OCI-LY1 (cell line): ENCODE measurements around the gene OTOP3.

ENCODE experiments used
- H2AFZ ChIP-seq: fragments of 200-600 bp; sonication (generic), shearing (Covaris generic); 2 replicates; pipeline ENCODE4 v1.6.0; 2014; ENCODE audit warnings: antibody characterized with exemption, mild to moderate bottlenecking, low read length
- H3F3A ChIP-seq: fragments of 200-600 bp; sonication (generic), shearing (Covaris generic); 2 replicates; pipeline ENCODE4 v1.6.0; 2014; ENCODE audit warnings: mild to moderate bottlenecking, antibody characterized with exemption, low read length, moderate library complexity; ENCODE audit not compliant: insufficient read depth
- H3K27ac ChIP-seq: fragments of 200-600 bp; sonication (generic); 2 replicates; pipeline ENCODE4 v1.5.1; 2014; ENCODE audit warnings: low read length, mixed run types, mild to moderate bottlenecking, low read depth; ENCODE audit not compliant: poor library complexity, severe bottlenecking
- H3K27me3 ChIP-seq: fragments of 200-600 bp; sonication (generic); 2 replicates; pipeline ENCODE4 v1.6.0; 2014; ENCODE audit warnings: antibody characterized with exemption, mild to moderate bottlenecking, low read length, moderate library complexity; ENCODE audit not compliant: insufficient read depth
- H3K36me3 ChIP-seq: fragments of 200-600 bp; sonication (generic); 2 replicates; pipeline ENCODE4 v1.6.1; 2014; ENCODE audit warnings: mild to moderate bottlenecking, antibody characterized with exemption, low read length, moderate library complexity, mixed read lengths; ENCODE audit not compliant: insufficient read depth
- H3K4me1 ChIP-seq: fragments of 200-600 bp; sonication (generic); 2 replicates; pipeline ENCODE4 v1.5.1; 2014; ENCODE audit warnings: mild to moderate bottlenecking, low read length, moderate library complexity; ENCODE audit not compliant: insufficient read depth, severe bottlenecking
- H3K4me2 ChIP-seq: fragments of 200-600 bp; sonication (generic), shearing (Covaris generic); 2 replicates; pipeline ENCODE4 v1.6.1; 2014; ENCODE audit warnings: low read length
- H3K4me3 ChIP-seq: fragments of 200-600 bp; sonication (generic); 2 replicates; pipeline ENCODE4 v1.5.1; 2014; ENCODE audit warnings: low read length, low read depth, mild to moderate bottlenecking, mixed read lengths; ENCODE audit not compliant: poor library complexity, severe bottlenecking
- H3K79me2 ChIP-seq: fragments of 200-600 bp; shearing (Covaris generic); 2 replicates; pipeline ENCODE4 v1.6.1; 2016; ENCODE audit warnings: mixed run types, low read length, mixed read lengths; ENCODE audit not compliant: insufficient read depth
- H3K9ac ChIP-seq: fragments of 200-600 bp; sonication (generic), shearing (Covaris generic); 2 replicates; pipeline ENCODE4 v1.6.1; 2014; ENCODE audit warnings: mild to moderate bottlenecking, low read length, mixed read lengths
- H3K9me2 ChIP-seq: fragments of 200-600 bp; sonication (generic), shearing (Covaris generic); 2 replicates; pipeline ENCODE4 v1.6.1; 2014; ENCODE audit warnings: low read depth, mild to moderate bottlenecking, low read length, mixed read lengths
- H3K9me3 ChIP-seq: fragments of 200-600 bp; shearing (Covaris generic); 2 replicates; pipeline ENCODE4 v1.6.1; 2014; ENCODE audit warnings: low read length, mixed read lengths
- H4K20me1 ChIP-seq: fragments of 200-600 bp; sonication (generic), shearing (Covaris generic); 2 replicates; pipeline ENCODE4 v1.6.0; 2016; ENCODE audit warnings: mild to moderate bottlenecking, low read length; ENCODE audit not compliant: insufficient read depth
- EZH2 ChIP-seq: fragments of 200-600 bp; sonication (generic), shearing (Covaris generic); IDR thresholded peaks from 2 replicates; pipeline ENCODE4 v1.8.0; 2017; ENCODE audit warnings: borderline replicate concordance, mixed run types, mild to moderate bottlenecking, antibody characterized with exemption, low read length, moderate library complexity, mixed read lengths
- TF ChIP-seq, protein P1 (sequence below): fragments of 200-600 bp; sonication (generic), shearing (Covaris generic); IDR thresholded peaks from 2 replicates; pipeline ENCODE4 v1.5.1; 2017; ENCODE audit warnings: mild to moderate bottlenecking, antibody characterized with exemption, low read length, moderate library complexity, mixed read lengths

Gene OTOP3

DNA sequence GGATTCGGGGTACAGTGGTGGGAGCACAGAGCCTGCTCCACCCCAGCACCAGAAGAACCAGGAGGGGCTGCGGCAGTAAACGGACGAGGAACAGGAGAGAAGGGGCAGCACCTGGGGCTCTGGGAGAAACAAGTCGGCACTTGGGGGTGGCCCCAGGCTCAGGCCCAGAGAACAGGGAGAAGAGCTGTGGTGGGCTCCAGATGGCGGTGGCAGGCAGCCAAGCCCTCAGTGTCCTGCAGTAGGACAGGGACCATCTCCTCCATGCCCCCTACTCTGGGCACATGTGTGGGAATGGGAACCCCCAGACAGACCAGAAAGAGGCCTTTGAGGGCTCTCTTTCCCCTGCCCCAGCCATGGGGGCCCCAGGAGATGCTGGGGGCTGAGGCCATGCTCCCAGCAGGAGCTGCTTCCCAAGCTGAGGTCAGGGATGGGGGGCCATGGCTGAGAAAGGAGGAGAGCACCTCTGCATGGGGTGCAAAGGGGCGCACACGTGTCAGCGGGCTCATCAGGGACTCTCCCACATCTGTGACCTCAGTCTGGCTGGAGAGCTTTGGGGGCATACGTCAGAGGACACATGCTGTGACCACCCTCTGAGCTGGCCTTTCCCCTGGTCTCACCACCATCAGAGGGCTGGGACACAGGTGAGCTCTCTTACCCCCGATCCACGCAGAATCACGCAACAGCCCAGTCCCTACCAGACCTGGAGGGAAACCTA lies 19.4 kb upstream of the OTOP3 start:
- no peaks in the 10 kb centered on the region for H4K20me1 ChIP-seq
- H3K27me3 ChIP-seq: peaks cover 10% of the 10 kb centered on the region; the same call in 1 of the 2 replicates
- H3K4me3 ChIP-seq: no peak overlapping the region
- H2AFZ ChIP-seq: no peak overlapping the region
- no peaks in the 10 kb centered on the region for H3F3A ChIP-seq
- no peaks in the 10 kb centered on the region for H3K36me3 ChIP-seq
- no peaks in the 10 kb centered on the region for H3K9me2 ChIP-seq
- H3K9me3 ChIP-seq: no peaks in the 10 kb centered on the region
- no peaks in the 10 kb centered on the region for H3K79me2 ChIP-seq
- H3K27ac ChIP-seq: no peak overlapping the region
- TF ChIP-seq, protein P1, sequence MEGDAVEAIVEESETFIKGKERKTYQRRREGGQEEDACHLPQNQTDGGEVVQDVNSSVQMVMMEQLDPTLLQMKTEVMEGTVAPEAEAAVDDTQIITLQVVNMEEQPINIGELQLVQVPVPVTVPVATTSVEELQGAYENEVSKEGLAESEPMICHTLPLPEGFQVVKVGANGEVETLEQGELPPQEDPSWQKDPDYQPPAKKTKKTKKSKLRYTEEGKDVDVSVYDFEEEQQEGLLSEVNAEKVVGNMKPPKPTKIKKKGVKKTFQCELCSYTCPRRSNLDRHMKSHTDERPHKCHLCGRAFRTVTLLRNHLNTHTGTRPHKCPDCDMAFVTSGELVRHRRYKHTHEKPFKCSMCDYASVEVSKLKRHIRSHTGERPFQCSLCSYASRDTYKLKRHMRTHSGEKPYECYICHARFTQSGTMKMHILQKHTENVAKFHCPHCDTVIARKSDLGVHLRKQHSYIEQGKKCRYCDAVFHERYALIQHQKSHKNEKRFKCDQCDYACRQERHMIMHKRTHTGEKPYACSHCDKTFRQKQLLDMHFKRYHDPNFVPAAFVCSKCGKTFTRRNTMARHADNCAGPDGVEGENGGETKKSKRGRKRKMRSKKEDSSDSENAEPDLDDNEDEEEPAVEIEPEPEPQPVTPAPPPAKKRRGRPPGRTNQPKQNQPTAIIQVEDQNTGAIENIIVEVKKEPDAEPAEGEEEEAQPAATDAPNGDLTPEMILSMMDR: no peak
- no peak for TF ChIP-seq EZH2
- H3K4me1 ChIP-seq: no peaks in the 10 kb centered on the region
- H3K4me2 ChIP-seq: no peak overlapping the region
- no peak overlapping the region for H3K9ac ChIP-seq

GRCh38 chr17:74916851-74917199 lies 18.9 kb upstream of the OTOP3 start:
- no peaks in the 10 kb centered on the region for H3F3A ChIP-seq
- H3K9me2 ChIP-seq: no peaks in the 10 kb centered on the region
- H3K79me2 ChIP-seq: no peaks in the 10 kb centered on the region
- H2AFZ ChIP-seq: no peak overlapping the region
- no peak overlapping the region for H3K27ac ChIP-seq
- no peak overlapping the region for H3K4me2 ChIP-seq
- no peaks in the 10 kb centered on the region for H3K36me3 ChIP-seq
- no peaks in the 10 kb centered on the region for H3K9me3 ChIP-seq
- peaks cover 10% of the 10 kb centered on the region; the same call in 1 of the 2 replicates for H3K27me3 ChIP-seq
- TF ChIP-seq, protein P1: no peak
- TF ChIP-seq EZH2: no peak
- H3K4me3 ChIP-seq: no peak overlapping the region
- H3K4me1 ChIP-seq: no peaks in the 10 kb centered on the region
- H4K20me1 ChIP-seq: no peaks in the 10 kb centered on the region
- H3K9ac ChIP-seq: no peak overlapping the region

DNA sequence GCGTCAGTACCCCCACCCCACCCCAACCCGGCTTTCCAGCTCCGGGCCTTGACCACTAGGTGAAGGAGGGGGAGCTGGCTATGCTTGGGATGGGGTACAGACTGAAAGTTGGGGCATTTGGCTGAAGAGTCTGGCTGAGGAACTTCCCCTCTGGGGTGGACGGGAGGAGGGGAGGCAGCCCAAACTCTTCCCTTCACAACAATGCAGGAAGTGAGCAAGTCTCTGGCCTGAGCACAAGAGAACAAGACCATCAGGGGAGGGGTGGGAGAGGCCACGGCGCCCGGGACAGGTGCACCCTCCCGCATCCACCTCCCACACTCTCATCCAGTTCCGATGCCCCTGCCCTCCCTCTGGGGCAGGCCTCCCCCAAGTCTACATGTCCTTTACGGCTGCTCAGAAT lies 18.3 kb upstream of the OTOP3 start:
- Histone ChIP-seq H3K79me2 (no peaks in the 10 kb centered on the region), H2AFZ (no peak overlapping the region), H3K36me3 (no peaks in the 10 kb centered on the region), H3K9me3 (no peaks in the 10 kb centered on the region), H3K4me1 (no peaks in the 10 kb centered on the region), H3K27me3 (peaks cover 10% of the 10 kb centered on the region; the same call in 1 of the 2 replicates), H3K4me2 (no peak overlapping the region), H4K20me1 (no peaks in the 10 kb centered on the region), H3K4me3 (no peak overlapping the region), H3F3A (no peaks in the 10 kb centered on the region), H3K9ac (no peak overlapping the region), H3K27ac (no peak overlapping the region), H3K9me2 (no peaks in the 10 kb centered on the region)
- TF ChIP-seq EZH2: no peak

DNA sequence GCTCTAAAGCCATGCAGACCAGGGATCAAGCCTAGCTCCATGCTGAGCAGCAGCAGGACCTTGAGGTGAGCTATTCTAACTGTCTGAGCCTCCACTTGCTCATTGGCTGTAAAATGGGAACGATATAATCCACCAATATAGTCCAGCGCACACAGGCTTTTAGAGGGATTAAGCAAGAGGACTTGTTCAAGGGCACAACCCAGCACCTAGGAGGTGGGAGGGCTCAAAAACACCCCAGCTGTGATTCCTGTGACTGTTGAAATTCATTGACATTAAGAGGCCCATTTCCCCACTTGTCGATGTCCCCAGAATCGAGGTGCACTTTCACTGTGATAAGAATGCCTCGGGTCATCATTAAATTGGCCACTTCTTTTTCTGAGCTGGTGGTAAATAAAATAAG lies 16.8 kb upstream of the OTOP3 start:
- Histone ChIP-seq H3K9me2 (no peaks in the 10 kb centered on the region), H3K9me3 (no peaks in the 10 kb centered on the region), H3K27ac (no peak overlapping the region), H3K79me2 (no peaks in the 10 kb centered on the region), H3K4me1 (peaks cover 4% of the 10 kb centered on the region), H3K9ac (no peak overlapping the region), H3K4me3 (no peak overlapping the region), H3K4me2 (no peak overlapping the region), H3K36me3 (no peaks in the 10 kb centered on the region), H2AFZ (no peak overlapping the region), H4K20me1 (no peaks in the 10 kb centered on the region), H3K27me3 (peaks cover 10% of the 10 kb centered on the region; the same call in 1 of the 2 replicates), H3F3A (no peaks in the 10 kb centered on the region)
- TF ChIP-seq, protein P1: no peak
- no peak for TF ChIP-seq EZH2
